ENCODE measurements around the gene KRTAP23-1. TPM values are rescaled to one million over a fixed set of nuclear protein-coding genes. Genes with fewer than 3 reads are reported as not detected.

The KRTAP23-1 gene
- not detected in 2 replicates for total RNA-seq

GRCh38 chr21:30348506-30348905 lies at the start of gene KRTAP23-1:
TSS of gene KRTAP23-1 (minus strand) at chr21:30348606. CDS start at chr21:30348606, 0 bp downstream.

GRCh38 chr21:30395731-30396130 lies 47.3 kb upstream of the KRTAP23-1 start, which contains the start of gene KRTAP13-1:
TSS of gene KRTAP13-1 (plus strand) at chr21:30396031. CDS start at chr21:30396087, 56 bp downstream.

GRCh38 chr21:30372139-30372770 lies 23.8 kb upstream of the KRTAP23-1 start, which contains the start of gene KRTAP13-2:
TSS of gene KRTAP13-2 (minus strand) at chr21:30372271. CDS start at chr21:30372213, 58 bp downstream.

GRCh38 chr21:30337276-30337744 lies 11.1 kb downstream of the KRTAP23-1 start, which contains the start of gene KRTAP27-1:
TSS of gene KRTAP27-1 (minus strand) at chr21:30337694. CDS start at chr21:30337668, 26 bp downstream.

GRCh38 chr21:30320215-30320614 lies 28.2 kb downstream of the KRTAP23-1 start, which contains the start of gene KRTAP26-1:
TSS of gene KRTAP26-1 (minus strand) at chr21:30320315. CDS start at chr21:30320035, 280 bp downstream.

Other genes with a start within 250 kb of the KRTAP23-1 start
- 0.56 and 0.70 TPM in 2 replicates for gene CLDN17, start 181.8 kb downstream of the KRTAP23-1 start, total RNA-seq
- 0.88 and 1.1 TPM in 2 replicates for gene CLDN8, start 132.5 kb downstream of the KRTAP23-1 start, total RNA-seq
- not detected in 2 replicates for gene KRTAP24-1, start 65.7 kb downstream of the KRTAP23-1 start, total RNA-seq
- gene KRTAP25-1, start 59.1 kb downstream of the KRTAP23-1 start, total RNA-seq, result not detected in 2 replicates
- not detected in 2 replicates for gene KRTAP26-1, start 28.3 kb downstream of the KRTAP23-1 start, total RNA-seq
- gene KRTAP27-1, start 10.9 kb downstream of the KRTAP23-1 start, total RNA-seq, result not detected in 2 replicates
- not detected in 2 replicates for gene KRTAP13-2, start 23.7 kb upstream of the KRTAP23-1 start, total RNA-seq
- gene KRTAP13-1, start 47.4 kb upstream of the KRTAP23-1 start, total RNA-seq, result not detected in 2 replicates
- not detected in 2 replicates for gene KRTAP13-3, start 77.3 kb upstream of the KRTAP23-1 start, total RNA-seq
- gene KRTAP13-4, start 81.6 kb upstream of the KRTAP23-1 start, total RNA-seq, result not detected in 2 replicates
- gene KRTAP15-1, start 91.7 kb upstream of the KRTAP23-1 start, total RNA-seq, result not detected in 2 replicates
- not detected in 2 replicates for gene KRTAP19-1, start 131.8 kb upstream of the KRTAP23-1 start, total RNA-seq
- not detected in 2 replicates for gene KRTAP19-2, start 138.8 kb upstream of the KRTAP23-1 start, total RNA-seq
- not detected in 2 replicates for gene KRTAP19-3, start 143.4 kb upstream of the KRTAP23-1 start, total RNA-seq
- not detected in 2 replicates for gene KRTAP19-4, start 148.6 kb upstream of the KRTAP23-1 start, total RNA-seq
- not detected in 2 replicates for gene KRTAP19-5, start 153.5 kb upstream of the KRTAP23-1 start, total RNA-seq
- not detected in 2 replicates for gene KRTAP19-6, start 193.3 kb upstream of the KRTAP23-1 start, total RNA-seq
- not detected in 2 replicates for gene KRTAP19-7, start 212.7 kb upstream of the KRTAP23-1 start, total RNA-seq
- not detected in 2 replicates for gene KRTAP22-2, start 241.8 kb upstream of the KRTAP23-1 start, total RNA-seq
- gene KRTAP6-3, start 243.8 kb upstream of the KRTAP23-1 start, total RNA-seq, result not detected in 2 replicates